ENCODE measurements around the gene FNDC11.

The FNDC11 gene

DNA sequence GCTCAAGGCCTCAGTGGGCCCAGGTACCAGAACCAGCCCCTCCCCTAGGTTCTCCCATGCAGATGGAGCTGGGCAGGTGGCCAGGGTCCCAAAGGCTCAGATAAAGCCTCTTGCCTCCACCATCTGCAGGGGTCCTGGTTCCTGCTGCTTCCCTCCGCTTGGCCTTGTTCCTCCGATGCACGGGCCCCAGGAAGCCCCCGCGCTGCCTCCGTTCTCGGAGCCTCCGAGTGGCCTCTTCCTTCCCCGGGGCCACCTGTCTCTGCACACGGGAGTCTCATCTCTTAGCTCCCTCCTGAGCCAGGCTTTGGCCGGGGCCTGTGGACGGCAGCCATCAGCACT is 14.9 kb upstream of the FNDC11 start:
- in situ Hi-C loops (cut with HindIII; ENCODE audit: low pct_unique_long_range_greater_than_20kb, low sequenced_read_pairs) = no loop called here
- no peak for DNase-seq (ENCODE audit: low read depth in 1 of 2, low spot score in 1 of 2)

DNA sequence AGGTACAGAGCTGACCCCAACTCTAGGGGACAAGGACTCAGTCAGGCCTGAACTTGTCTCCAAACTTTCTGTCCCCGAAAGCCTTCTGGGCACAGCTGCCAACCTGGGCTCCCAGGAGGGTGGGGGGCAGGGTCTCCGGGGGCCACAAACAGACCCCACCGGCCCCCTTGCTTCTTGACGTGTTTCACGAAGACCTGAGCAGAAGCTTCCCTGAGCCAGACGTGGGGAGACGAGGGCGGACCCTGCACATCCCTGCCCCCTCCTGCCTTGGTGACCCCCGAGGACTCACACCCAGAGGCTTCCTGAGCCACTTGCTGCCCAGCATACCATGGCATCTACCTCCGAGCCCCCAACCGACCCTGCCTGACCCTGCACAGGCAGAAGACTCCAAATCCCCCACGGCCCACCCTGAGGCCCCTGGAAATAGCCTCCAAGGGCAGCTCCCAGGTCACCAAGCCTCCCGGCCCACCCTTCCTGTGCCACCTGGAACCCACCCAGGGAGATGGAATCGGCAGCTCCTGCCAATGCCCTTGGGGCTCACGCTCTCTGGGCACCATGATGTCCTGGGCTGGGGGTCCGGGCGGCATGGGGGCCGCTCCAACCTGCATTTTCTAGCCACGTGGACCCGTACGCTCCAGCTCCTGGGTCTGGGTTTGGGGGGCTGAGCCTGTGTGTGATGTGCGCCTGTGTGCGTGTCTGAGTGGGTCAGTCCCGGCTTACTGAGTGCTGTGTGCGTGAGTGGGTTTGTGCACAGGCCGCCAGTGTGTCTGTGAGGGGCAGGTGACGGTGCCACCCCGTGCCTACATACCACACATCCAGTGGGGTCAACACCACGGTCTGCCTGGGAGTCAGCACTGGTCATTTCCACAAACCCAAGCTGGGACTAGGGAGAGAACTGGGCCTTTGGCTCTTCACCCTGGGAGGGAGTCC is 14.3 kb upstream of the FNDC11 start:
- in situ Hi-C loops (cut with HindIII; ENCODE audit: low pct_unique_long_range_greater_than_20kb, low sequenced_read_pairs) = no loop called here
- no peak for DNase-seq (ENCODE audit: low read depth in 1 of 2, low spot score in 1 of 2)
- no peak for TF ChIP-seq JUND (IDR thresholded peaks at IDR 0.05; ENCODE audit: low read depth)

More for the DNA sequence above, 14.9 kb upstream of the FNDC11 start:
- TF ChIP-seq JUND (IDR thresholded peaks at IDR 0.05; ENCODE audit: low read depth) = no peak

DNA sequence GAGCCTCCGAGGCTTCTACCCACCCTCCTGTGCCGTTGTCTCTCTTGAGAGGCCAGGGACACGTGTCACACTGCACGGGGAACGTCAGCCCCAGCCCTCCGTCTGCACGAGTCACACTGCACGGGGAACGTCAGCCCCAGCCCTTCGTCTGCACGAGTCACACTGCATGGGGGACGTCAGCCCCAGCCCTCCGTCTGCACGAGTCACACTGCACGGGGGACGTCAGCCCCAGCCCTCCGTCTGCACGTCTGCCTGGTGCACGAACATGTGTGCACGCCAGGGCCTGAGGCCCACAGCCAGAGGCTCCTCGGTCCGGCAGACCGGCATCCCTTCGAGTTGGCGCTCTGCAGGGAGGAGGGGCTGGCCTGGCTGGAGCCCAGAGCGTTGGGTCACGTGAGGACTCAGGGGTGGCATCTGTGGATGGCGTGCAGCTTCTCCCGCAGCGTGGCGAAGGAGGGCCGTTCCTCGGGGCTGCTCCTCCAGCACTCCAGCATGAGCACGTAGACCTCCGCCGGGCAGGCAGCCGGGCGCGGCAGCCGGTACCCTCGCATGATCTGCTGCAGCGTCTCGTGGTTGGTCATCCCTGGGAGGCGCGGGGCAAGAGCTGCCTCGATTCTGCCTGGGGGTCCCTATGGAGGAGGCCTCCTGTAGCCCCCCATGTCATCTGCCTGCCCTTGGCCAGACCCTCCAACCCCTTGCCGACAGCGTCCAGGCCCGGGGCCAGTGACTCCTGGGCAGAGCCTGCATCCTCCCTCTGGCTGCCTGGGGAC is 13.4 kb upstream of the FNDC11 start:
- DNase-seq (ENCODE audit: low read depth in 1 of 2, low spot score in 1 of 2) = no peak
- in situ Hi-C loops (cut with HindIII; ENCODE audit: low pct_unique_long_range_greater_than_20kb, low sequenced_read_pairs) = no loop called here
- no peak for TF ChIP-seq JUND (IDR thresholded peaks at IDR 0.05; ENCODE audit: low read depth)

DNA sequence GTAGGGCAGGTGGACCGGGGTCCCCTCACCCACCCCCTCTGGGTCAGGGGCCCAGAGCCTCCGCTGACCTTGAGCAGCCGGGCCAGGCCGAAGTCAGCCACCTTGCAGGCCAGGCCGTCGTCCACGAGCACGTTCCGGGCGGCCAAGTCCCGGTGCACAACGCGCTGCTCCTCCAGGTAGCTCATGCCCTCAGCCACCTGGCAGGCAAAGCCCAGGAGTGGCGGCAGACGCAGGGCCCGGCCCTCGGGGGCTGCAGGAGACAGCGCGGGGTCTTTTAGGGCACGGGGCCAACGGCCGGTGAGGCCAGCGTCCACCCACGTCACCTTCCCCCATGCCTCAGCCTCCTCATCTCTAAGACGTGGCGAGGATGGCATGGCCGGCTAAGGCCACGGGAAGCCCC is 12.6 kb upstream of the FNDC11 start:
- TF ChIP-seq JUND (IDR thresholded peaks at IDR 0.05; ENCODE audit: low read depth) = no peak
- DNase-seq (ENCODE audit: low read depth in 1 of 2, low spot score in 1 of 2) = no peak
- in situ Hi-C loops (cut with HindIII; ENCODE audit: low pct_unique_long_range_greater_than_20kb, low sequenced_read_pairs) = no loop called here

DNA sequence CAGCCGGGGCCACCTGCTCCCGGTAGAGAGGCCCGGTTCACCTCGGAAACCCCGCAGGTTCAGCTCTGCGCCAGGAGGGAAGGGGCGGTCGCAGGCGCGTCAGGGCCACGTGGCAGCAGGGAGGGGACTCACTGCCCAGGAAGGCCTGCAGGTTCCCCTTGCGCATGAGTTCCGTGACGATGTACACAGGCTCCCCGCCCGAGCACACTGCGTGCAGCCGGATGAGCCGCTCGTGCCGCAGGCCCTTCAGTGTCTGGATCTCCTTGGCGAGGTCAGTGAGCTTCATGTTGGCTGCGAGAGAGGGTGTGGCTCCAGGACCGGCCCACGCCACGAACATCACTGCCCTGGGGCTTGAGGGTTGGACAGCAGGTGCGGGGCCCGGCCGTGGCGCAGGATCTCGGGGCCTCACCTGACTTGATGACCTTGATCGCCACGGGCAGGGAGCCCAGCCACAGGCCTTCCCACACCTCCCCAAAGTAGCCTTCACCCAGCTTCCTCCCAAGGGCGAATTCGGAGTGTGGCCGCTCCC is 11.9 kb upstream of the FNDC11 start:
- TF ChIP-seq JUND (IDR thresholded peaks at IDR 0.05; ENCODE audit: low read depth) = no peak
- no peak for DNase-seq (ENCODE audit: low read depth in 1 of 2, low spot score in 1 of 2)
- in situ Hi-C loops (cut with HindIII; ENCODE audit: low pct_unique_long_range_greater_than_20kb, low sequenced_read_pairs) = no loop called here

DNA sequence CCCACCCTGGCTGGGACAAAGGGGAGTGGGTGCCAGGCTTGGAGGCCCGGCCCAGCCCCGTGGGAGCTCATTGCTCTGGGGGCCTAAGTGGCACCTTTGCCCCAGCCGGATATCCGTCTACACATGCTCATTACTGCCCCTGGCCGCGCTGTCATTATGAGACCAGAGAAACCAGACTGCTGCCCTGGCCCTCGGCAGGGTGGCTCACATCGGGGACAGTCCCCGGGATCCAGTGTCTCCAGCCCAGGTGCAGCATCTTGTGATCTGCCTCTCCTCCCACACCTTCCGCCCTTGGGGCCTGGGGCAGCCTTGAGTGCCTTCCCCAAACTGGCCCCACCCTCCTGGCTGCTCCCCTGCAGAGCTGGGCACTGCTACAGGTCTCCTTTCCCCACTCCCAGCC is 11.3 kb upstream of the FNDC11 start:
- in situ Hi-C loops (cut with HindIII; ENCODE audit: low pct_unique_long_range_greater_than_20kb, low sequenced_read_pairs) = no loop called here
- no peak for DNase-seq (ENCODE audit: low read depth in 1 of 2, low spot score in 1 of 2)
- TF ChIP-seq JUND (IDR thresholded peaks at IDR 0.05; ENCODE audit: low read depth) = no peak

DNA sequence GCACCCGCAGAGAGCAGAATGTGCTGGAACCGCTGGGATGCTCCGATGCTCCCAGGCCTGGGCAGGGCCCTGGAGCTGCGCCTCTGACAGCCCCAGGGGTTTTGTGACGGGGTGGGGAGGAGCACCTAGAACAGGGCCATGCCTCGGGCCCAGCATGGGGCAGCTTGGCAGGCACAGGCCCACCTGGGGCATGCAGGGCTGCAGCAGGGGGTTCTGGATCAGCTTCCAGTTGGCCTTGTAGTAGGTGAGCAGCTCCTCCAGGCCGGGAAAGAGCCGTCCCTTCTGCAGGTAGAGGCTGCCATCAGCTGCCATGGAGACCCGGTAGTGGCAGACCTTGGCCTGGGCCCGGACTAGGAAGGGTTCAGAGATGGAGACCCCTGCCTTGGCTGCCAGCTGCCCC is 10.8 kb upstream of the FNDC11 start:
- DNase-seq (ENCODE audit: low read depth in 1 of 2, low spot score in 1 of 2) = no peak
- in situ Hi-C loops (cut with HindIII; ENCODE audit: low pct_unique_long_range_greater_than_20kb, low sequenced_read_pairs) = no loop called here
- no peak for TF ChIP-seq JUND (IDR thresholded peaks at IDR 0.05; ENCODE audit: low read depth)

DNA sequence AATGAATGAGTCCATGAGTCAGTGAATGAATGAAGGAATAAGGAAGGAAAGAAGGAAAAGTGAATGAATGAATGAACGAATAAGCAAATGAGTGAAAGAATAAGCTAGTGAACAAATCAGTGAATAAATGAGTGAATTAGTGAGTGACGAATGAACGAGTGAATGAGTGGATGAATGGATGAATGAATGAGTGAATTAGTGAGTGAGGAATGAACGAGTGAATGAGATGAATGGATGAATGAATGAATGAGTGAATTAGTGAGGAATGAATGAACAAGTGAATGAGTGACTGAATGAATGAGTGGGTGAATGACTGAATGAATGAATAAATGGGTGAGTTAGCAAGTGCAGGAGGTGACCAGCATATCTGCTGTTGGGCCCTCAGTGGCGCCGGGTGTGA is 10.2 kb upstream of the FNDC11 start:
- in situ Hi-C loops (cut with HindIII; ENCODE audit: low pct_unique_long_range_greater_than_20kb, low sequenced_read_pairs) = no loop called here
- no peak for TF ChIP-seq JUND (IDR thresholded peaks at IDR 0.05; ENCODE audit: low read depth)
- DNase-seq (ENCODE audit: low read depth in 1 of 2, low spot score in 1 of 2) = no peak

DNA sequence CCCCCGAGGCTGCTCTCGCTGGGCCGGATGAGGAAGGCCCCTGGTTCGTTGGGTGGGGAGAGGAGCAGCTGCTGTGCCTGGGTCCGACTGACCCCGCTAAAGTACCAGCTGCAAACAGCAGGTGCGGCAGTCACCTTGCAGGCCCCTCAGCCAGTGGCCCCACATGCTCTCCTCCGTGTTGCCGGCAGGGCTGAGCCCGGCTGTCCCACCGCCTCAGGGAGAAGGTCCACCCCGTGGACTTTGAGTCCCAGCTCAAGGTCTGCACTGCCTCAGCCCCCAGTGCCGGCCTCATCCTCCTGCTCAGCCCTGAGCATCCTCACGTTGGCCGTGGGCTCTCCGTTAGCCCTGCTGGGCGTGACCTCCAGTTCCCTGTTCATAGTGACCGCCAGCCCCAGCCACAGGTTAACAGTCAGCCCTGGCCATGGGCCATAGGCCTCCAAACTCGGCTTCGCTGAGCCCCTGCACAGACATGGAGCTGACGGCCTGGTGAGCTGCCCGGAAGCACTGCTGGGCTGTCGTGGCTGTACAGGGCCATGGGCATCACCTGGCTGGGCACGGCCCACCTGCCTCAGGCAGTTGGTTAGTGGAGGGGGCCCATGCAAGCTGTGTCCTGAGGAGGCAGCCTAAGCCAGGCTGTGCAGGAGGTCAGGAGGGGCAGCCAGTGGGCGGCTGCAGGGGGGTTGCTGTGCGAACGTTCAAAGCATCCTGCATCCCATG is 9.6 kb upstream of the FNDC11 start:
- DNase-seq (ENCODE audit: low read depth in 1 of 2, low spot score in 1 of 2) = no peak
- no peak for TF ChIP-seq JUND (IDR thresholded peaks at IDR 0.05; ENCODE audit: low read depth)
- in situ Hi-C loops (cut with HindIII; ENCODE audit: low pct_unique_long_range_greater_than_20kb, low sequenced_read_pairs) = no loop called here

DNA sequence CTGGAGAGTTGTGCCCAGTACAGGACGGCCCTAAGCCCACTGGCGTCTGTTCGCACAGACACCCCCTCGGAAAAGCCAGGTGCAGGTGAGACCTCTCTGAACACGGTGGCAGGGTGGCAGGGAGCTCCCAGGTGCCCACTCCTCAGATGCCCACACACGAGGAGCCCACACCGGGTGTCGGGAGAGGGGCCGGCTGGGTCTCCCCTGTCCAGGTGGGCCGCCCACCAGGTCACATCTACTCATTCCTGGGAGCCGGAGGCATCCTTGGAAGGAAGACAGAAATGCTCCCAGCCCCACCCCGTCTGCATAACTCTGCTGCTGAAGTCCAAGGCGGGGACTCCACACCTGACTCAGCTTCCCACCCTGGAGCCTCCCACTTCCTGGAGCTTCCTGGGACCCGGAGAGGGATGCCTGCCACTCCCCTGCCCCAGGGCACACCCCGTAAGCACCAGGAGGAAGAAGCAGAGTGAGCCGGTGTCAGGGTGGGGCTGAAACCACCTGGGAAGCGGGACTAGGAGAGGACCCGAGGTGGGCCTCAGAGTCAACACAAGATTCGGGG is 8.9 kb upstream of the FNDC11 start:
- in situ Hi-C loops (cut with HindIII; ENCODE audit: low pct_unique_long_range_greater_than_20kb, low sequenced_read_pairs) = no loop called here
- DNase-seq (ENCODE audit: low read depth in 1 of 2, low spot score in 1 of 2) = no peak
- no peak for TF ChIP-seq JUND (IDR thresholded peaks at IDR 0.05; ENCODE audit: low read depth)

DNA sequence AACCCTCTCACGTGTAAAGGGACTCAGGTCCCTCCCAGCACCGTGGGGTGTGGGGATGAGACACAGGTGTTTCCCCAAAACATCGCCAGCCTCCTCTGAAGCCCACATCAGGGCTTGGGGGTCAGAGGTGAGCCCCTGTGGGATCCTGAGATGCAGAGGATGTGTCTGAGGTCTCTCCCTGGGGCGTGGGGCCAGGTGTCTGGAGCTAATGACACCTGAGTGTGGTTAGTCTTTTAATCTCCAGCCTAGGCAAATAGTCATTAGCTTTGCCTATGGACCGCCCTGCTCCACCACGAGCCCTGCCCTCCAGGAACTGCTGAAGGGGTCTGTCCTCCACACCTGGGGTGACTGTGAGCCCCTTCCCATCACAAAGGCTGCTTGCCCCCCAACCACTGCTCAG is 8.1 kb upstream of the FNDC11 start:
- no peak for DNase-seq (ENCODE audit: low read depth in 1 of 2, low spot score in 1 of 2)
- in situ Hi-C loops (cut with HindIII; ENCODE audit: low pct_unique_long_range_greater_than_20kb, low sequenced_read_pairs) = no loop called here
- no peak for TF ChIP-seq JUND (IDR thresholded peaks at IDR 0.05; ENCODE audit: low read depth)

DNA sequence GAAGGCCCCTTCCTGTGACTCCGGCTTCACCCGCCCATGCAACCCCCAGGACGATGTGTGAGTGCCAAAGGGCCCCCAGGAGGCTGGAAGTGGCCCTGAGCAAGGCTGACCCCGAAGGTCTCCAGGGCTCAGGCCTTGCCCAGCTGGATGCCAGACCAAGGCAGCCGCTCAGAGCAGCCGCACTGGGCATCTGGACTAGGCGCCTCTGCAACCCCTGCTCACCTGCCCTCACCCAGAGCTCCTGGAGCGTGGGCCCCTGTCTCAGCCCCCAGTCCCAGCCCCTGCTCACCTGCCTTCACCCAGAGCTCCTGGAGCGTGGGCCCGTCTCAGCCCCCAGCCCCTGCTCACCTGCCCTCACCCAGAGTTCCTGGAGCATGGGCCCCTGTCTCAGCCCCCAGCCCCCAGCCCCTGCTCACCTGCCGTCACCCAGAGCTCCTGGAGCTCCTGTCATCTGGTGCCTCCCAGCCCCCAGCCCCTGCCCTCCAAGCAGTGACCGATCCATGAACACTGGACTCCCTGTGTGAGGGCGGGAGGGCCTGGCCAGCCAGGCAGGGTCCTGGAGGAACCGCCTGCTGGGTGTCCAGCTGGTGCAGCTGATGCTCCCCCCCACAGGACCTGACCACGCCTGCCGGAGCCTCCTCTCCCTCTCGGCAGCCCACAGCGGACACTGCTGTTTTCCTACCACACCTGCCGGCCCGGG is 7.6 kb upstream of the FNDC11 start:
- DNase-seq (ENCODE audit: low read depth in 1 of 2, low spot score in 1 of 2) = no peak
- TF ChIP-seq JUND (IDR thresholded peaks at IDR 0.05; ENCODE audit: low read depth) = no peak
- in situ Hi-C loops (cut with HindIII; ENCODE audit: low pct_unique_long_range_greater_than_20kb, low sequenced_read_pairs) = no loop called here
